Activated naive CD4-positive, alpha-beta T cell treated with anti-CD3 and anti-CD28 coated beads for 36 hours (primary cell): ENCODE data around the gene FSTL4. TPM values are rescaled to one million over a fixed set of nuclear protein-coding genes. Genes with fewer than 3 reads are reported as not detected.

Experiments used
- CTCF ChIA-PET: fragments of 350-600 bp; sonication (Branson Sonifier 250); formaldehyde crosslinking; loops from one replicate; lab custom pipeline; 2021; ENCODE audit warnings: antibody characterized with exemption; lab: Charles Lee
- DNase-seq: peaks from one replicate; pipeline ENCODE4 v3.0.0-alpha.2; 2020
- H3K27ac Mint-ChIP-seq: one replicate; pipeline ENCODE4 v1.8.0; 2021; ENCODE audit warnings: mild to moderate bottlenecking, mixed read lengths
- H3K27me3 Mint-ChIP-seq: one replicate; pipeline ENCODE4 v1.8.0; 2021; ENCODE audit warnings: low read depth, mixed read lengths
- H3K36me3 Mint-ChIP-seq: one replicate; pipeline ENCODE4 v1.8.0; 2021; ENCODE audit warnings: low read depth, mixed read lengths
- H3K4me1 Mint-ChIP-seq: one replicate; pipeline ENCODE4 v1.8.0; 2021; ENCODE audit warnings: low read depth, mixed read lengths
- H3K4me3 Mint-ChIP-seq: one replicate; pipeline ENCODE4 v1.8.0; 2021; ENCODE audit warnings: mild to moderate bottlenecking, moderate library complexity, mixed read lengths
- H3K9me3 Mint-ChIP-seq: one replicate; pipeline ENCODE4 v1.8.0; 2021; ENCODE audit warnings: mixed read lengths
- intact Hi-C: fragments of 100-400 bp; cut with micrococcal nuclease; formaldehyde crosslinking; loops from one replicate; pipeline ENCODE4 v1.15.1; 2023
- total RNA-seq, 2 experiments: library from RNA; stranded (reverse); gene quantifications; one replicate each; pipeline ENCODE4 v1.2.3, GENCODE V29; 2021

Gene FSTL4
- total RNA-seq, 2 experiments from 2014 or later = 0.29 to 0.30 TPM

- no peaks in the 10 kb centered on the region for H3K27me3 Mint-ChIP-seq
- H3K4me1 Mint-ChIP-seq = no peaks in the 10 kb centered on the region
- CTCF ChIA-PET = no interaction called here
- intact Hi-C loops = no loop called here
- no peak for DNase-seq
- no peaks in the 10 kb centered on the region for H3K36me3 Mint-ChIP-seq
- no peaks in the 10 kb centered on the region for H3K9me3 Mint-ChIP-seq
- H3K4me3 Mint-ChIP-seq = no peak overlapping the region
- H3K27ac Mint-ChIP-seq = no peak overlapping the region
These were observed 344.7 kb downstream of the FSTL4 start for GRCh38 chr5:133267601-133268000.

- H3K4me1 Mint-ChIP-seq = no peaks in the 10 kb centered on the region
- no peak overlapping the region for H3K27ac Mint-ChIP-seq
- H3K9me3 Mint-ChIP-seq = no peaks in the 10 kb centered on the region
- CTCF ChIA-PET = no interaction called here
- H3K27me3 Mint-ChIP-seq = no peaks in the 10 kb centered on the region
- no peak overlapping the region for H3K4me3 Mint-ChIP-seq
- no peaks in the 10 kb centered on the region for H3K36me3 Mint-ChIP-seq
- intact Hi-C loops = no loop called here
- no peak for DNase-seq
These were observed 345.4 kb downstream of the FSTL4 start for GRCh38 chr5:133266966-133267365.

GRCh38 chr5:133266527-133266878, 345.8 kb downstream of the FSTL4 start:
- no peaks in the 10 kb centered on the region for H3K9me3 Mint-ChIP-seq
- H3K36me3 Mint-ChIP-seq = no peaks in the 10 kb centered on the region
- intact Hi-C loops = no loop called here

GRCh38 chr5:133265720-133266526, 346.4 kb downstream of the FSTL4 start:
- Mint-ChIP-seq H3K4me1 (no peaks in the 10 kb centered on the region), H3K9me3 (no peaks in the 10 kb centered on the region), H3K36me3 (no peaks in the 10 kb centered on the region), H3K4me3 (no peak overlapping the region), H3K27ac (no peak overlapping the region), H3K27me3 (no peaks in the 10 kb centered on the region)
- intact Hi-C loops = no loop called here
- no peak for DNase-seq
- CTCF ChIA-PET = no interaction called here

More at GRCh38 chr5:133266527-133266878, 345.8 kb downstream of the FSTL4 start:
- CTCF ChIA-PET = no interaction called here
- DNase-seq = no peak
- no peaks in the 10 kb centered on the region for H3K4me1 Mint-ChIP-seq
- H3K27ac Mint-ChIP-seq = no peak overlapping the region
- H3K27me3 Mint-ChIP-seq = no peaks in the 10 kb centered on the region
- H3K4me3 Mint-ChIP-seq = no peak overlapping the region

- DNase-seq = no peak
- intact Hi-C loops = no loop called here
- H3K36me3 Mint-ChIP-seq = no peaks in the 10 kb centered on the region
- H3K27me3 Mint-ChIP-seq = no peaks in the 10 kb centered on the region
- H3K4me1 Mint-ChIP-seq = no peaks in the 10 kb centered on the region
- no peaks in the 10 kb centered on the region for H3K9me3 Mint-ChIP-seq
- H3K27ac Mint-ChIP-seq = no peak overlapping the region
- CTCF ChIA-PET = no interaction called here
- H3K4me3 Mint-ChIP-seq = no peak overlapping the region
These were observed 347.1 kb downstream of the FSTL4 start for GRCh38 chr5:133265257-133265656.

- DNase-seq = no peak
- intact Hi-C loops = no loop called here
- CTCF ChIA-PET = interaction anchor here (1.7 kb wide), 1 partner anchor 151 kb away, joined by 4 read pairs; no protein-coding TSS in a partner anchor
- Mint-ChIP-seq H3K9me3 (no peaks in the 10 kb centered on the region), H3K4me1 (peaks cover 11% of the 10 kb centered on the region), H3K36me3 (no peaks in the 10 kb centered on the region), H3K27me3 (no peaks in the 10 kb centered on the region), H3K27ac (no peak overlapping the region), H3K4me3 (no peak overlapping the region)
These were observed 349.7 kb downstream of the FSTL4 start for GRCh38 chr5:133262690-133263089.

GRCh38 chr5:133261993-133262392, 350.3 kb downstream of the FSTL4 start:
- DNase-seq = no peak
- intact Hi-C loops = no loop called here
- CTCF ChIA-PET = interaction anchor here (1.7 kb wide), 1 partner anchor 151 kb away, joined by 4 read pairs; no protein-coding TSS in a partner anchor
- peaks cover 11% of the 10 kb centered on the region for H3K4me1 Mint-ChIP-seq
- no peaks in the 10 kb centered on the region for H3K9me3 Mint-ChIP-seq
- H3K36me3 Mint-ChIP-seq = no peaks in the 10 kb centered on the region
- no peak overlapping the region for H3K4me3 Mint-ChIP-seq
- H3K27ac Mint-ChIP-seq = no peak overlapping the region
- no peaks in the 10 kb centered on the region for H3K27me3 Mint-ChIP-seq

GRCh38 chr5:133260715-133261114, 351.6 kb downstream of the FSTL4 start:
- no peak for DNase-seq
- Mint-ChIP-seq H3K9me3 (no peaks in the 10 kb centered on the region), H3K27ac (no peak overlapping the region), H3K4me3 (no peak overlapping the region), H3K27me3 (no peaks in the 10 kb centered on the region), H3K36me3 (no peaks in the 10 kb centered on the region), H3K4me1 (peaks cover 11% of the 10 kb centered on the region)
- CTCF ChIA-PET = interaction anchor here (0.6 to 1.7 kb wide), 3 partner anchors 149 to 602 kb away, joined by 3 to 5 read pairs (median 4); no protein-coding TSS in a partner anchor
- intact Hi-C loops = loop anchor here (1.0 kb wide), 1 partner anchor 149 kb away; no protein-coding TSS in a partner anchor

GRCh38 chr5:133259199-133259997, 352.9 kb downstream of the FSTL4 start:
- no peaks in the 10 kb centered on the region for H3K9me3 Mint-ChIP-seq
- peaks cover 11% of the 10 kb centered on the region for H3K4me1 Mint-ChIP-seq
- intact Hi-C loops = no loop called here
- no peak overlapping the region for H3K27ac Mint-ChIP-seq
- no peaks in the 10 kb centered on the region for H3K36me3 Mint-ChIP-seq
- no peaks in the 10 kb centered on the region for H3K27me3 Mint-ChIP-seq
- peak; percentile 44 for DNase-seq
- no peak overlapping the region for H3K4me3 Mint-ChIP-seq
- CTCF ChIA-PET = interaction anchor here (0.6 kb wide), 1 partner anchor 230 kb away, joined by 3 read pairs; no protein-coding TSS in a partner anchor

- H3K36me3 Mint-ChIP-seq = no peaks in the 10 kb centered on the region
- H3K4me1 Mint-ChIP-seq = peaks cover 11% of the 10 kb centered on the region
- no peak overlapping the region for H3K4me3 Mint-ChIP-seq
- DNase-seq = peak; percentile 28
- CTCF ChIA-PET = no interaction called here
- H3K27me3 Mint-ChIP-seq = no peaks in the 10 kb centered on the region
- H3K27ac Mint-ChIP-seq = no peak overlapping the region
- no peaks in the 10 kb centered on the region for H3K9me3 Mint-ChIP-seq
- intact Hi-C loops = no loop called here
These were observed 354.4 kb downstream of the FSTL4 start for GRCh38 chr5:133257977-133258376.

- Mint-ChIP-seq H3K9me3 (no peaks in the 10 kb centered on the region), H3K4me1 (peaks cover 11% of the 10 kb centered on the region), H3K4me3 (no peak overlapping the region), H3K36me3 (no peaks in the 10 kb centered on the region), H3K27me3 (no peaks in the 10 kb centered on the region), H3K27ac (no peak overlapping the region)
- no peak for DNase-seq
- intact Hi-C loops = no loop called here
- CTCF ChIA-PET = interaction anchor here (0.6 to 1.5 kb wide), 2 partner anchors 83 to 86 kb away, joined by 3 to 4 read pairs; no protein-coding TSS in a partner anchor
These were observed 356.1 kb downstream of the FSTL4 start for GRCh38 chr5:133256276-133256675.

- Mint-ChIP-seq H3K9me3 (no peaks in the 10 kb centered on the region), H3K36me3 (no peaks in the 10 kb centered on the region), H3K27me3 (no peaks in the 10 kb centered on the region), H3K4me3 (no peak overlapping the region), H3K4me1 (peaks cover 8% of the 10 kb centered on the region), H3K27ac (no peak overlapping the region)
- DNase-seq = no peak
- intact Hi-C loops = no loop called here
- CTCF ChIA-PET = interaction anchor here (1.5 kb wide), 1 partner anchor 84 kb away, joined by 3 read pairs; no protein-coding TSS in a partner anchor
These were observed 357.5 kb downstream of the FSTL4 start for GRCh38 chr5:133254803-133255202.
